Tibial nerve (tissue), 4 donors: ENCODE data around the gene EDAR. TPM values are rescaled to one million over a fixed set of nuclear protein-coding genes. Genes with fewer than 3 reads are reported as not detected.

Source experiments
- DNase-seq, 2 donors: peaks; one replicate each; pipeline ENCODE4 v3.0.0-alpha.2; 2019; ENCODE audit warnings: low spot score in 2 of 2
- H3K27ac ChIP-seq, 4 donors: fragments of 200-600 bp; sonication (generic) in 3 of 4; one replicate each; pipeline ENCODE4 v1.5.1; 2017 to 2019; ENCODE audit warnings: mild to moderate bottlenecking in 1 of 4
- H3K27me3 ChIP-seq, 2 donors: fragments of 200-600 bp; sonication (generic) in 1 of 2; one replicate each; pipeline versions ENCODE4 v1.5.1 to v1.6.0; 2017 to 2019
- H3K36me3 ChIP-seq, 3 donors: fragments of 200-600 bp; sonication (generic); one replicate each; pipeline ENCODE4 v1.5.1; 2018 to 2019
- H3K4me1 ChIP-seq, 4 donors: fragments of 200-600 bp; sonication (generic) in 3 of 4; one replicate each; pipeline ENCODE4 v1.5.1; 2017 to 2019
- H3K4me3 ChIP-seq, 4 donors: fragments of 200-600 bp; sonication (generic) in 3 of 4; one replicate each; pipeline ENCODE4 v1.5.1; 2017 to 2019; ENCODE audit warnings: mild to moderate bottlenecking in 1 of 4, moderate library complexity in 1 of 4
- H3K9me3 ChIP-seq, 4 donors: fragments of 200-600 bp; sonication (generic) in 3 of 4; one replicate each; pipeline ENCODE4 v1.5.1; 2017 to 2019
- CTCF ChIP-seq, 5 experiments: fragments of 200-600 bp in 3 of 5; fragments of 450-650 bp in 2 of 5; sonication (generic) in 3 of 5; IDR thresholded peaks; one replicate each; pipeline ENCODE4 v1.5.1; 2016 to 2019; ENCODE audit warnings: antibody characterized with exemption in 5 of 5, mild to moderate bottlenecking in 3 of 5, moderate library complexity in 2 of 5
- EP300 ChIP-seq, 2 donors: sonication (generic); formaldehyde crosslinking; IDR thresholded peaks; one replicate each; pipeline ENCODE4 v1.6.1; 2017; ENCODE audit warnings: antibody characterized with exemption in 2 of 2, mild to moderate bottlenecking in 1 of 2
- POLR2A ChIP-seq, 2 donors: fragments of 450-650 bp; IDR thresholded peaks; one replicate each; pipeline ENCODE4 v1.6.1; 2017; ENCODE audit warnings: antibody characterized with exemption in 2 of 2, mild to moderate bottlenecking in 2 of 2, moderate library complexity in 2 of 2
- WGBS, 2 donors: methylation state at CpG; one replicate each; pipeline ENCODE4 v1.1.5; 2018; 5-methylcytosine and 5-hydroxymethylcytosine counted together
- total RNA-seq, 4 donors: library from RNA; depleted of rRNA; stranded (reverse); fragments of >200 nt; gene quantifications; one replicate each; pipeline ENCODE4 v1.1.0, GENCODE V29; 2016

Gene EDAR
- total RNA-seq, 4 donors from 2014 or later: under 0.01 TPM; not detected in 3

GRCh38 chr2:109017017-109017416 lies 28.0 kb upstream of the EDAR start:
- no peak for TF ChIP-seq CTCF (IDR thresholded peaks at IDR 0.05)
- TF ChIP-seq POLR2A (IDR thresholded peaks at IDR 0.05): no peak
- no peak for TF ChIP-seq EP300 (IDR thresholded peaks at IDR 0.05)
- no peak overlapping the region for H3K27ac ChIP-seq
- DNase-seq: no peak
- no peaks in the 10 kb centered on the region for H3K27me3 ChIP-seq
- no peak overlapping the region for H3K4me3 ChIP-seq
- H3K9me3 ChIP-seq: no peaks in the 10 kb centered on the region
- WGBS, 2 donors: 37 to 62% methylated on average over 4 to 5 of the region's 5 CpGs
- no peaks in the 10 kb centered on the region for H3K36me3 ChIP-seq
- no peaks in the 10 kb centered on the region for H3K4me1 ChIP-seq

GRCh38 chr2:109016376-109016775 lies 27.4 kb upstream of the EDAR start:
- no peaks in the 10 kb centered on the region for H3K4me1 ChIP-seq
- no peaks in the 10 kb centered on the region for H3K9me3 ChIP-seq
- 91 to 95% methylated on average over 11 of the region's 11 CpGs for WGBS, 2 donors
- H3K36me3 ChIP-seq: no peaks in the 10 kb centered on the region
- no peak overlapping the region for H3K4me3 ChIP-seq
- TF ChIP-seq EP300 (IDR thresholded peaks at IDR 0.05): no peak
- no peak for TF ChIP-seq POLR2A (IDR thresholded peaks at IDR 0.05)
- no peak for DNase-seq
- no peaks in the 10 kb centered on the region for H3K27me3 ChIP-seq
- H3K27ac ChIP-seq: no peak overlapping the region

GRCh38 chr2:109014476-109014875 lies 25.5 kb upstream of the EDAR start:
- no peak overlapping the region for H3K27ac ChIP-seq
- H3K27me3 ChIP-seq: no peaks in the 10 kb centered on the region
- DNase-seq: no peak
- H3K36me3 ChIP-seq: no peaks in the 10 kb centered on the region
- TF ChIP-seq EP300 (IDR thresholded peaks at IDR 0.05) (no peak), CTCF (IDR thresholded peaks at IDR 0.05) (no peak), POLR2A (IDR thresholded peaks at IDR 0.05) (no peak)
- no peak overlapping the region for H3K4me3 ChIP-seq
- WGBS, 2 donors: 81 to 86% methylated on average over 8 of the region's 8 CpGs
- no peaks in the 10 kb centered on the region for H3K9me3 ChIP-seq
- H3K4me1 ChIP-seq: no peaks in the 10 kb centered on the region

GRCh38 chr2:109013051-109013450 lies 24.0 kb upstream of the EDAR start:
- TF ChIP-seq CTCF (IDR thresholded peaks at IDR 0.05) (no peak), POLR2A (IDR thresholded peaks at IDR 0.05) (no peak), EP300 (IDR thresholded peaks at IDR 0.05) (no peak)
- no peak overlapping the region for H3K4me3 ChIP-seq
- WGBS, 2 donors: 83 to 94% methylated on average over 5 of the region's 5 CpGs
- H3K27me3 ChIP-seq: no peaks in the 10 kb centered on the region
- H3K27ac ChIP-seq: no peak overlapping the region
- no peaks in the 10 kb centered on the region for H3K9me3 ChIP-seq
- H3K4me1 ChIP-seq: no peaks in the 10 kb centered on the region
- DNase-seq: no peak
- no peaks in the 10 kb centered on the region for H3K36me3 ChIP-seq

- Histone ChIP-seq H3K36me3 (no peaks in the 10 kb centered on the region), H3K4me1 (no peaks in the 10 kb centered on the region), H3K27ac (no peak overlapping the region), H3K4me3 (no peak overlapping the region), H3K27me3 (no peaks in the 10 kb centered on the region), H3K9me3 (no peaks in the 10 kb centered on the region)
- DNase-seq: no peak
- 80 to 81% methylated on average over 9 of the region's 9 CpGs for WGBS, 2 donors
- no peak for TF ChIP-seq POLR2A (IDR thresholded peaks at IDR 0.05)
- TF ChIP-seq EP300 (IDR thresholded peaks at IDR 0.05): no peak
- TF ChIP-seq CTCF (IDR thresholded peaks at IDR 0.05): no peak
Measured at GRCh38 chr2:109009920-109010610, 21.0 kb upstream of the EDAR start.
